Activated CD8-positive, alpha-beta memory T cell treated with anti-CD3 and anti-CD28 coated beads, Interleukin-2, amount 50 U/mL, for 48 hours (primary cell): ENCODE data around the gene LGSN.
"Not testable (repeated sequence)": the region's sequence is repeated elsewhere in the genome, so short reads cannot be mapped to it uniquely, and the experiment has no call there.

Experiments used
- DNase-seq: peaks from one replicate; pipeline ENCODE4 v3.0.0-alpha.2; 2020

Gene LGSN

DNA sequence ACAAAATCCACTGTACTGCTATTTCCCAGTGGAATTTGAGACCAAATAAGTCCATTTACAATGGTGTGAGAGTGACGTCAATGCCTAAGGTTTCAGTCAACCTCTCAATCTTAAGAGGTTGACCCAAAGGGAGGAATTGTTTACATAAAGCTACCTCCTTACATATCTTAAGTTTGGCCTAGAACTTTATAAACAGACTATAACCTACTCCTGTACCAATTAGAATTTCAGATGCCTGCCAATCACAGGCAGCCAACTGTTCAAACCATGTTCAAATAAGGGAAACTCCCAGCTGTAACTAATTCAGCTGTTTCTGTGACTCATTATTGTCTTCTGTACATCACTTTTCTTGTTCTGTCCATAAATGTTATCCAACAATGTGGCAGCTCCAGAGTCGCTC lies 14.5 kb downstream of the LGSN start:
- no peak for DNase-seq

GRCh38 chr6:63303476-63303875 lies 16.3 kb downstream of the LGSN start:
- DNase-seq: no peak

- no peak for DNase-seq
Measured at GRCh38 chr6:63299667-63300066, 20.1 kb downstream of the LGSN start.

- DNase-seq: no peak
Measured at GRCh38 chr6:63295553-63296194, 24.1 kb downstream of the LGSN start.

DNA sequence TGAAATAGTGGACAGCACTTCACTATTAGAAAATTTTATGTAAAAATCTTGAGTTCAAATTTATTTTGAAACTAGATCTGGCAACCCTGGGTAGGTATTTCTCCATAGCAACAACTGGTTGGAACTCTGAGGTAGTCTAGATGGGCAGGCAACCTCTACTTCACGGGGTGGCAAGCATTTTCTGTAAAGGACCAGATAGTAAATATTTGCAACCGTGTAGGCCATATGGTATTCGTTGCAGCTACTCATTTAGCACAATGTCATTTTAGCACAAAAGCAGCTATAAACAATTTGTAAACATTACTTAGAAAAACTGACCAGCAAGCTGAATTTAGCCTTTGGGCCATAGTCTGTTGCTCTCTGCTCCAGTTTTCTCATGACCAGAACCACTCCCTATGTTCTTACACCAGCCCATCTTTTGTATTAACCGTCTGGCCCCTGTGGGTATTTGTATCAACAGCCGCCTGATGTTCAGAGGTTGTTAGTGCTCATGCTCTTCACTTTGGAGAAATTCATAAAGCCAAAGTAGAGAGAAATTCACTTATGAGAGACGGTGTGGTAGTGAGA lies 29.2 kb downstream of the LGSN start:
- no peak for DNase-seq

DNA sequence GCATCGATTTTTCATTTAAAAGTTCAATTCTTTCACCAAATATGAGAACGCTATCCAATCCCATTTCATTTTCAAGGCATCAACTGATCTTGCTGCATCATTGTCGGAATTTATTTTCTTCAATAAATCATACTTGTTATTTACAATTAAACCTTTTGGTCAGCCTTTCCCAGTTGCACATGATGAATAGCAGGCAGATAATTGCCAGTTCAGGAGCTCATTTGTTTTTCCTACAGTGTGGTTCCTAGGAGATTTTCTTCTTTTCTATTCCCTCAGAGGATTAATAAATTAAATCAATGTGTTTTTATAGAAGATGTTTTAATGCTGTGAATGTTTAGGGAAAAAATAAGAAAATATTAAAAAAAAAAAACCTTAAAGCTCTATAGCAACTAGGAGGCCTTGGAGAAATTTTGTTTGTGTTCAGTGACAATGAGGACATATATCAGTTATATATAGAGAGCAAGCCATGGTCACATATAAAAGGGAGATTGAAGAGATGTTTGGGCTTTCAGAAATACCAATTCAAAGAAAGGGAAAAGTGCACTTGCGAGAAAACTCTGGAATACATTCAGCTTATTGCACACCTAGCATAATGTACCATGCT lies 30.4 kb downstream of the LGSN start:
- no peak for DNase-seq

DNA sequence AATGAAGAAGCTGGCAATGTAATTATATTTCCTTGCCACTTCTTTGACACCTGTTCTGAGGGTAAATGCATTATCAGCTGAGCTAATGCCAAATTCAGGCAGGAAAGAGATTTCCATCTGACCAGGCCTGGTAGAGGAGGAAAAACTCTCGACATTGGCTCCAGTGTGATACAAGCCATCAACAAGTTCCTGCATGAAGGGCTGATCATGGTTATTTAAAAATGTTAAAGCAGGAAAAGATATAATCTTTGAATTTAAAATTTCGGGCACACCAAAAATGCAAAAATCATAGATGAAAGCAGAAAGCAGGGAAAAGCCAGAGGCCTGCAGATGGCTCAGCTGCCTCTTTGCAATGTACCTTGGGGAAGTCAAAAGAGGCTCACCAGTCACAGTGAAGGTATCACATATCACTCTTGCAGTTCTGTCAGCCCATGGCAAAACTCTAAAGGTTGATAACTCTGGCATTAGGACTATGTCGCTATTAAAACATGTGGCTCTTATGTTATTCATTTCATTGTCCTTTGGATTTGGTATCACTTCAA lies 39.1 kb downstream of the LGSN start:
- no peak for DNase-seq

DNA sequence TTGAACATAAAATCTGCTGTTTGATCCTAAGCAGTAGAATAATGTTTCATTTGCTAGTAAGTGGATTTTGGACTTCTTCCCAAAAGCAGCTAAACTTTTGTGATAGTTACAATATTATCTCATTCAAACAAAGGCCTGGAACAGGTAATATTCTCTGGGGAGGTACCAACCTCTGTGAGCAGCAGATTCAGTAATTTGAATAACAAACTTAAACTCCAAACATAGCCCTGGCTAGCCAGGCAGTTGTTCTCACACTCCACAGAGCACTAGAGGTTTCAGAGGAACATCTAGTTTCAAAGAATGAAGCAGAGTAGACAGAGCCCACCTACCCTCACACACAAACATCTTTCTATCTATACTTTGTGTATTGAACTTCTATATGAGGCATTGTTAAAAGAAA lies 40.9 kb downstream of the LGSN start:
- DNase-seq: no peak

DNA sequence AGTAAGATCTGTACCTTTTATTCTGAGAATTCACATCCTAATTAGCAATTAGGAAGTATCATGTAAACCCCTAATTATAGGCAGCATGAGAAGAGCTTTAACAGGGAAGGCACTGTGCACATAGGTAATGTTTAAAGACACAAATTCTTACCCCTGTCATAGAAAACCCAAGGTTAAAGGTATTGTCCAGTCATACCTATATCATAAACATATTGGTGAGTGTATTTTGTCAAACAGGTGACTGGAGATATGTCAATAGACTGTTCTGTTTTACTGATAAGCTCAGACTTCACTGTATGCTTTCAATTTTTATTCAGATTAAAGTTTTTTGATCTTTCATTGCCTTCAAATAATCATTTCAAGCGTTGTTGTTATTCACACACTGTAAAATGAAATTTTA lies 43.8 kb downstream of the LGSN start:
- no peak for DNase-seq

GRCh38 chr6:63274795-63275430 lies 44.9 kb downstream of the LGSN start:
- DNase-seq: not testable (repeated sequence)

DNA sequence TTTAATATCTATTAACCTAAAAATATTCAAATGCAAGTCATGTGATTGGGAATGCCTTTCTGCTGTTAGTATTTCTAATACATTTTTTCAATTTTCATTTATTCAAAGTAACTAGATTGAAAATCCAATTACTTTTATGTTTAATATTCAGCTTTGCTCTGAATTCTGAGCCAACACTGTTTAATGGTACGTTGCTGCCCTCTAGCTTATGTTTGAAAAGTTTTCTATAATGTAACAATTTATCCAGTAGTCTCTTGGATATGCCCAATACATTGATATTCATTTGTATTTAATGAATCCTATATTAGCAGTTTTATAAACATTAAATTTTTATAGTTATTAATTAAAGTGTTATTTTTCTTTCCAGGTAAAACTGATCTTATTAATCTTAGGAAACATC lies 47.4 kb downstream of the LGSN start:
- DNase-seq: no peak

DNA sequence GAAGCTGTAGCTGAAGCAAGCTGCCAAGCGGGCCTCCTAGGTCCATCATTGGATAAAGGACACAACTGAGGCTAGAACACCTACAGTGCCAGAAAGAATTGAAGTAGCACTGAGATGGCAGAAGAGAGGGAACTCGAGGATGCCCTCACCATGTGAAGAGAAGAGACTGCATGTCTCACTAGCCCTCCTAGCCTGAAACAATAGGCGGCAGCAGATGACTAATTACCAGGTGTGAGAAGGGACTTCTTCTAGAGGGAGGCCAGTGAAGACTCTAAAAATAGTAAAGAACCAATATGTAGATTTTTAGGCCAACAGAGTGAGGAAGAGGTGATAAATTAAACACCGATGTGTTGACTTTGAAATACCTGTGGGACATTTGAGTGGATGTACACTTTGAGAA lies 50.3 kb downstream of the LGSN start:
- no peak for DNase-seq

DNA sequence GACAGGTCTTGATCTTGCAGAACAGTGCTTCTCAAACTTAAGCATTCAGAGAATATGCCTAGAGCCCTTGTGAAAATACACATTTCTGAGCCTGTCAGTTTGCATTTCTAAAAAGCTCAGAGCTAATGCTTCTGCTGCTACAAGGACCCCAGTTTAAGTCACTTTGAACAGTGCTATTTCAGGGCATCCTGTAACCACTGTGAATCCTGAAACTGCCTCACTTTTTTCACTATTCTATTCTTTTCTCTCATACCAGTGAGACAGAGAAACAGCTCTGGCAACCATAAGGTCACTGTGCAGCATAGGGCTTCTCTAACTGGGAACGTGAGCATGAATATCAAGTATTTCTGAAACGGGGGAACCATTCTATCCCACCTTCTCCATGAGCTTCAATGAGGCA lies 51.2 kb downstream of the LGSN start:
- no peak for DNase-seq

DNA sequence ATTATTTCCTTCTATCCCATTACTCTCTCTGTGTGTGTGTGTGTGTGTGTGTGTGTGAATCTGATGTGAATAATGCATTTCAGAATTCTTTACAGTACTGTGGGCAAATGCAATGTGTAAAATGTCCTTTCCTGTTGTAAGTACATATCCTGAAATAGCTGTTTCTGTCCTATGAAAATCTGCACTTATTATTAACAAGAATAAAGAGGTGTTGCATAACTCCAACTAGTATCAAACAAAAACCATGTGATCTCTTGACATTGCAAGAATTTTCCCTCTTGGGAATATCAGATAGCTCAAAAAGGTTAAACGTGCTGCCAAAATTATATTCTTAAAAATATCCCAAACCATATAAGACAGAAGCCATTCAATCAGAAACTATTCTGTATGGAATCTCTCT lies 52.0 kb downstream of the LGSN start:
- DNase-seq: no peak

DNA sequence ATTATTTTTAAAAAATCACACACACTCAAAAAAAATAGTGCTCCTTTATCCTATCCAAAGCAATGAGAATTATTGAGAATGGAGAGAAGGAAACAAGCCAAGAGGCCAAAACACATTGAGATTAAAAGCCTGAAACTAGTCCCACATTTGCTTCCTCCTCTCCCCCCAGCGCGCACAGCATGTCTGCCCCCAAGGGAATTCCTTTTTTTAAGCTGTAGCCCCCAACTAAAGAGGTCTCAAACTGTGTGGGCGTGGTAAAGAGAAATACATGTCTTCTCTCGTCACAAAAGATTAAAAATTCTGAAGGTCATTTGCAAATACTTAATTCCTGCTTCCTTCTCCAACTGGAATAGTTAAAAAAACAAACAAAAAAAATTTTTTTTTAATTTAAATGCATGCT lies 52.7 kb downstream of the LGSN start:
- DNase-seq: no peak

DNA sequence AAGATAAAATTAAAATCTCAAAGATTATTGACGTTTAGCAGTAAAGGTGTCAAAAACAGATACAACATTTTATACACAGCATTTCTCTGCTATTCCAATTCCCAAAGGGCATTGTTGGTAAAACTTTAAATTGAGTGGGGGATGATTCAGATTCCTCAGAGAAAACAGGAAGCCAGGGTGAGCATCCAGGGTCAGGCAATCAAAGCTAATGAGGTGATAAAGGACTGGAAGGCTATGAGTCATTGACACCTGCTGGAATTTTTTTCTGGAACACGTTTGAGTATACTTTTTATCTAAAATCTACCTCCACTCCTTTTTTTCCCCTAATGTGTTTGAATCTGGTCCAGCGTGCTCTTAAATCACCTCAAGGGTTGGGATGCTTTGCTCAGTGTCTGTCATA lies 56.3 kb downstream of the LGSN start:
- no peak for DNase-seq

DNA sequence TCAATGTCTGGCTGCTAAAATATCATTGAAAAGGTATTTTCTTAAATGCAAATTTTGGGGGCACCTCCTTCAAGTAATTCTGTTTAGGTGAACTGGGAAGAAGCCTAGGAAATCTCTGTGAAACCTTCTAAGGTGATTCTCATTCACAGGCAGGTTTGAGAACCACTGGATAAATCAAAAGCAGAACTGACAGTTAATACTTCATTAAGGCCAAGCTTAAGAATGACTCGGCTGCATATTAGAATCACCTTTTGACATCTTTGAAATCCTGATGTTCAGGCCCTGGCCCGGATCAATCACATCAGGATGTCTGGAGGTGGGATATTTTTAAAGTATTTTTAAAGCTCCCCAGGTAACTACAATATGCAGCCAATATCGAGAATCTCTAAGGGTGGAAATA lies 58.0 kb downstream of the LGSN start:
- DNase-seq: no peak

- DNase-seq: no peak
Measured at GRCh38 chr6:63259153-63259552, 60.6 kb downstream of the LGSN start.

DNA sequence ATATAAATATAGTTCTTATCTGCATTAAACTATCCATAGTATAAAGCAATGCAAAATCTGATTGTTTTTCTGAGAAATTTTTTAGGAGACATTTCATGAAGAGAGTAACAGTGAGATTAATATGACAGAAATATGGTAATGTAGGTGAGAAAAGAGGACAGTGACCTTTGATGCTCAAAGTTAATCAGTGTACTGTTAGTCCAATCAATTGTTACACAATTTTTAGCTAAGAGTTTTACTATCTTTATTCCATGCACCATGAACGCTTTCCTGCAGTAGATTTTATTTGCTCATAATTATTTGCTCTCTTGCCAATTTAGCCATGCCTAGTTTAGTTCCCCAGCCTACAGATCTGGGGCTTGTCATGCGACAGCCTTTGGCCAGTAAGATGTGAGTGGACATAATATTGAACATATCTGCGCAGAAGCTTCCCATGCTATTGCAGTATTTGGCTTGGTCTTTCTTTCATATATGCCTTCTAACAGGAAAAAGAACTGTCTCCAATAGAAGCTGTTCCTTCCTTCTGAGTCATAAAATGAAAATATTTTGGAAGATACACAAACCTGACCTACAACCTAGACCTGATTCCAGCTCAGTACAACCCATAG lies 69.8 kb downstream of the LGSN start:
- no peak for DNase-seq

DNA sequence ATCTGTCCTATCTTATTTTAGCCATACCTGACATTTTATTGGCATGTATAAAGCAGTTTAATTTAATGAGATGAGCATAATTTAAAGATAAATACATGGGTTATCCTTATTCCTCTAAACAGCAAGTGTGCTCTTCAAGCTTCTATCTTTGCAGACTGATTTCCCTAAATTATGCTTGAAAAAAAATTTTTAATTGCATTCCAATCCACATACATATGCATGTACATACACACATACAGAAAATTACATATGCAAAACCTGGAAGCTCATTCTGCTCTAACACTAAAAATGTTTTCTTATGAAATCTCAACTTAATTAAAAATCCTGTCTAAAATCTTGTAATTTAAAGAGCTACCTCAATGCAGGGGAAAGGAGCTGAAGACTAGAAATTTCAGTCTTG lies 73.2 kb downstream of the LGSN start:
- no peak for DNase-seq

- no peak for DNase-seq
Measured at GRCh38 chr6:63245909-63246308, 73.9 kb downstream of the LGSN start.

GRCh38 chr6:63245420-63245819 lies 74.4 kb downstream of the LGSN start:
- no peak for DNase-seq

DNA sequence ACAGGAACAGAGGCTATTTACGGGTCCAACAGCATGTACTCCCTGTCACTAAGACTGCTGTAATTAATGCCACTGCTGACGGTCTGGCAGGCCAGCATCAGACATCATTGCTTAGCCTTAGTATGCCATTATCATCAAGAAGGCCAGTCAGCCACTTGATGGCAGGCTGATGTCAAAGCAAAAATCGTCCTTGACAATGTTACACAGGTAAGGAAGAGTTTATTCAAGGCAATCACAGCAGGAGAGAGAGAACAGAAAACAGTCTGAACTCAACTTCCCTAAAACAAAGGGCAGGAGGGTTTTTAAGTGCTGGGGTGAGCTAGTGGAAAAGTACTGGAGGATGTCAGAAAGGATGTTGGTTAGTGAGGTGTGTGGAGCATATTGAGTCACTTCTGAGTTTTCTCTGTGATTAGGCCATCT lies 83.4 kb downstream of the LGSN start:
- no peak for DNase-seq

DNA sequence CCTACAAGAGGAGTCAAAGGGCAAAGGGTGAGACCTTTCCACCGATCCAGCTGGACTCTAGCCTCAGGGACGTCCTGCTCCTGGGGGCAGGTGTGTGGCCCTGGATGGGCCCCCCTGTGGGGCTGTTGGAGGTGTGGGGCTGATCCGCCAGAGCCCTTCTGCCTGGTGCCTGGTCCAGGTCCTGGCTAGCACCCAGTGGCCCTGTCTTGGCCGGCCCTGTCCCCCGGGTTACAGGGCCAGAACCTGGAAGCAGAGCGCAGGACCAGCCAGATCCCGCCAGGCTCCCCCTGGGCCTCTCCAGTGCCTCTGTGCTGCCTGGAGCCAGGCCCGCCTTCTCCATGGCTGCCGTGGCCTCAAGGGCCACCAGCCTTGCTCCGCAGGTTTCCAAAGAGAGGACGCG lies 89.3 kb downstream of the LGSN start:
- not testable (repeated sequence) for DNase-seq
